ENCODE data around the gene YIPF3. TPM values are rescaled to one million over a fixed set of nuclear protein-coding genes. Genes with fewer than 3 reads are reported as not detected.

YIPF3 gene
- total and polyA plus RNA-seq, 10 of the 15 experiments (the other 5 are each of a cell fraction or from before 2014, with no cell fraction given) = 20.5 to 88.8 (median 44.7) TPM

- BruUV-seq (replicated peaks) = no TSS peak
- no peak for TF ChIP-seq E4F1 (IDR thresholded peaks at IDR 0.05; ENCODE audit: borderline replicate concordance, partially characterized antibody)
- TF ChIP-seq, protein P1, sequence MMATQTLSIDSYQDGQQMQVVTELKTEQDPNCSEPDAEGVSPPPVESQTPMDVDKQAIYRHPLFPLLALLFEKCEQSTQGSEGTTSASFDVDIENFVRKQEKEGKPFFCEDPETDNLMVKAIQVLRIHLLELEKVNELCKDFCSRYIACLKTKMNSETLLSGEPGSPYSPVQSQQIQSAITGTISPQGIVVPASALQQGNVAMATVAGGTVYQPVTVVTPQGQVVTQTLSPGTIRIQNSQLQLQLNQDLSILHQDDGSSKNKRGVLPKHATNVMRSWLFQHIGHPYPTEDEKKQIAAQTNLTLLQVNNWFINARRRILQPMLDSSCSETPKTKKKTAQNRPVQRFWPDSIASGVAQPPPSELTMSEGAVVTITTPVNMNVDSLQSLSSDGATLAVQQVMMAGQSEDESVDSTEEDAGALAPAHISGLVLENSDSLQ (IDR thresholded peaks at IDR 0.05) = no peak
- TF ChIP-seq ZNF207 (IDR thresholded peaks at IDR 0.05; ENCODE audit: borderline replicate concordance) = no peak
- no peak for TF ChIP-seq PAX8 (IDR thresholded peaks at IDR 0.05)
- no peak for TF ChIP-seq USF2 (IDR thresholded peaks at IDR 0.05; ENCODE audit: borderline replicate concordance, low read depth, low read length)
- no peak for TF ChIP-seq EP300 (IDR thresholded peaks at IDR 0.05; ENCODE audit: borderline replicate concordance in 1 of 2, control insufficient read depth in 1 of 2, low read depth in 2 of 2, low read length in 2 of 2)
- TF ChIP-seq ZNF687 (IDR thresholded peaks at IDR 0.05) = no peak
- no peak for TF ChIP-seq MYC (IDR thresholded peaks at IDR 0.05; ENCODE audit: insufficient read depth, insufficient read length, insufficient replicate concordance, low read length, severe bottlenecking)
- TF ChIP-seq RAD51 (IDR thresholded peaks at IDR 0.05) = no peak
- TF ChIP-seq FOXM1 (IDR thresholded peaks at IDR 0.05; ENCODE audit: low read depth, low read length) = no peak
- TF ChIP-seq MEF2A (IDR thresholded peaks at IDR 0.05; ENCODE audit: insufficient read depth, low read depth, low read length) = no peak
- no peak for TF ChIP-seq NR2F1 (conservative IDR thresholded peaks at IDR 0.05)
- TF ChIP-seq YBX1 (IDR thresholded peaks at IDR 0.05) = no peak
- TF ChIP-seq ATF7 (IDR thresholded peaks at IDR 0.05; ENCODE audit: low read depth) = no peak
- no peak for TF ChIP-seq EGR1 (IDR thresholded peaks at IDR 0.05; ENCODE audit: borderline replicate concordance in 1 of 2, low read depth in 2 of 2, low read length in 2 of 2)
Observed at GRCh38 chr6:43488667-43489276, 28.0 kb downstream of the YIPF3 start.

More at GRCh38 chr6:43488667-43489276, 28.0 kb downstream of the YIPF3 start:
- DNase-seq (ENCODE audit: low read depth, low spot score) (no peak), ATAC-seq (no peak), FAIRE-seq (no peak)
- no peak overlapping the region for H3K27ac ChIP-seq (ENCODE audit: control insufficient read depth, insufficient read depth)
- H3K4me3 ChIP-seq = no peak overlapping the region
- H2AFZ ChIP-seq (ENCODE audit: control insufficient read depth, low read depth, low read length) = no peak overlapping the region
- SMC1A ChIA-PET (ENCODE audit: uncharacterized antibody, unreplicated experiment) = interaction anchor here (0.5 to 1.5 kb wide), 3 partner anchors 8 to 124 kb away, joined by 3 read pairs; no protein-coding TSS in a partner anchor
- H3K27me3 ChIP-seq (replicated peaks in 1 of 2; ENCODE audit: control insufficient read depth in 2 of 2, insufficient read depth in 2 of 2, low read length in 1 of 2) = no peaks in the 10 kb centered on the region
- 70% methylated on average over 4 of the region's 4 CpGs for WGBS (ENCODE audit: insufficient coverage, insufficient replicate concordance, low lambda C conversion rate, missing lambda C conversion rate)
- no peaks in the 10 kb centered on the region; the same call in 1 of the 2 replicates for H3K79me2 ChIP-seq (ENCODE audit: control insufficient read depth, insufficient read depth, low read length)
- no peak overlapping the region for H3K9ac ChIP-seq (ENCODE audit: control insufficient read depth, insufficient read depth, low read length)
- in situ Hi-C loops (cut with MboI) = no loop called here
- RAD21 ChIA-PET (ENCODE audit: unreplicated experiment) = no interaction called here
- H3K9me3 ChIP-seq (replicated peaks; ENCODE audit: control insufficient read depth, insufficient read depth, low read length) = no peaks in the 10 kb centered on the region
- no peaks in the 10 kb centered on the region for H3K36me3 ChIP-seq (ENCODE audit: control insufficient read depth in 2 of 2, insufficient read depth in 2 of 2, low read length in 1 of 2)
- CTCF ChIA-PET = interaction anchor here (1.0 kb wide), 1 partner anchor 17 kb away, joined by 5 read pairs; no protein-coding TSS in a partner anchor
- H3K4me2 ChIP-seq (ENCODE audit: control insufficient read depth, insufficient read depth) = no peak overlapping the region
- no peaks in the 10 kb centered on the region; the same call in 1 of the 2 replicates for H3K4me1 ChIP-seq (ENCODE audit: control insufficient read depth, insufficient read depth, low read length)
- intact Hi-C loops (cut with micrococcal nuclease; ENCODE audit: unreplicated experiment) = no loop called here
- POLR2A ChIA-PET = interaction anchor here (0.7 kb wide), 1 partner anchor 11 kb away, joined by 3 read pairs; no protein-coding TSS in a partner anchor
- no peaks in the 10 kb centered on the region for H4K20me1 ChIP-seq (ENCODE audit: control insufficient read depth, insufficient read depth)

Measured in GM12878 (cell line).